ENCODE measurements around the gene ACMSD. TPM values are rescaled to one million over a fixed set of nuclear protein-coding genes. Genes with fewer than 3 reads are reported as not detected.
"Not testable (repeated sequence)": the region's sequence is repeated elsewhere in the genome, so short reads cannot be mapped to it uniquely, and the experiment has no call there.

The ACMSD gene
- total and polyA plus RNA-seq, 2 of the 4 experiments (the other 2 are of a cell fraction), result not detected

- POLR2A ChIA-PET (ENCODE audit: unreplicated experiment), result no interaction called here
- H3K4me2 ChIP-seq (ENCODE audit: low read depth, low read length), result no peak overlapping the region
- no peak overlapping the region for H3K4ac ChIP-seq (ENCODE audit: low read depth, low read length)
- H2BK120ac ChIP-seq (ENCODE audit: low read depth, low read length), result no peak overlapping the region
- H2AFZ ChIP-seq (replicated peaks; ENCODE audit: low read length, poor library complexity), result no peak overlapping the region
- H3K36me3 ChIP-seq (ENCODE audit: control insufficient read depth, insufficient read depth, low read length), result no peaks in the 10 kb centered on the region
- H3K27me3 ChIP-seq (ENCODE audit: control insufficient read depth, insufficient read depth, low read length), result no peaks in the 10 kb centered on the region
- H3K4me3 ChIP-seq (ENCODE audit: insufficient read depth, low read depth, low read length), result no peak overlapping the region
- intact Hi-C loops (cut with micrococcal nuclease), result no loop called here
- no peak for DNase-seq
- H4K20me1 ChIP-seq (ENCODE audit: insufficient read depth, low read length), result no peaks in the 10 kb centered on the region
- H2AK9ac ChIP-seq (replicated peaks; ENCODE audit: low read depth, low read length, poor library complexity), result no peak overlapping the region
- H3K79me1 ChIP-seq (ENCODE audit: low read depth in 1 of 2, low read length in 2 of 2), result no peaks in the 10 kb centered on the region
- no peak for ATAC-seq (ENCODE audit: low read depth)
- no peak overlapping the region for H2AK5ac ChIP-seq (ENCODE audit: low read depth, low read length)
- no peaks in the 10 kb centered on the region for H3K4me1 ChIP-seq (ENCODE audit: control insufficient read depth, insufficient read depth, low read length)
- H3K14ac ChIP-seq (replicated peaks; ENCODE audit: low read depth, low read length), result no peak overlapping the region
- H3K9ac ChIP-seq (ENCODE audit: low read depth, low read length), result no peak overlapping the region
- CTCF ChIA-PET, result no interaction called here
- in situ Hi-C loops (cut with MboI; ENCODE audit: low sequenced_read_pairs), result no loop called here
- no peak overlapping the region for H2BK20ac ChIP-seq (ENCODE audit: low read depth, low read length)
- dilution Hi-C loops (cut with HindIII; ENCODE audit: low sequenced_read_pairs, unreplicated experiment), result no loop called here
- no peaks in the 10 kb centered on the region for H3K9me1 ChIP-seq (ENCODE audit: insufficient read depth, low read length)
- H3K9me3 ChIP-seq (ENCODE audit: control insufficient read depth, insufficient read depth, low read length), result 0 out of 2 replicates have a peak, but pooled peaks cover 2% of the 10 kb centered on the region
- H2BK15ac ChIP-seq (ENCODE audit: low read depth, low read length), result no peak overlapping the region
- no peak overlapping the region for H4K5ac ChIP-seq (ENCODE audit: low read depth, low read length)
- no TSS peak for BruUV-seq (replicated peaks)
- H3K56ac ChIP-seq (ENCODE audit: extremely low read depth, insufficient read depth, low read length), result no peak overlapping the region
- H4K8ac ChIP-seq (ENCODE audit: low read depth in 2 of 2, low read length in 2 of 2), result no peak overlapping the region
- H4K91ac ChIP-seq (ENCODE audit: insufficient read depth, low read depth, low read length), result no peak overlapping the region
- H3K27ac ChIP-seq (ENCODE audit: insufficient read depth, low read length), result no peak overlapping the region
- no CpG with 5 or more reads among the region's 2 CpGs for WGBS, 2 experiments (ENCODE audit: extremely low coverage in 2 of 2, insufficient read length in 1 of 2)
- no peak overlapping the region for H3K23ac ChIP-seq (ENCODE audit: low read depth, low read length)
- no peak for TF ChIP-seq MAZ (IDR thresholded peaks at IDR 0.05; ENCODE audit: borderline replicate concordance, low read depth, low read length)
- no peak for TF ChIP-seq CEBPB (IDR thresholded peaks at IDR 0.05; ENCODE audit: low read depth, low read length)
- TF ChIP-seq MAFK (IDR thresholded peaks at IDR 0.05; ENCODE audit: low read depth, low read length), result peak; percentile 34; the same call in 1 of the 2 replicates
- no peak for TF ChIP-seq ELK1 (IDR thresholded peaks at IDR 0.05; ENCODE audit: borderline replicate concordance, low read depth, low read length)
- no peak for TF ChIP-seq MXI1 (IDR thresholded peaks at IDR 0.05; ENCODE audit: borderline replicate concordance, low read depth, low read length)
- H2BK5ac ChIP-seq (ENCODE audit: low read depth, low read length, poor library complexity, severe bottlenecking), result no peak overlapping the region
- H3K18ac ChIP-seq (ENCODE audit: low read depth, low read length), result no peak overlapping the region
Observed at GRCh38 chr2:134800341-134800740, 38.1 kb upstream of the ACMSD start.

- H2AK5ac ChIP-seq (ENCODE audit: low read depth, low read length); ATAC-seq (ENCODE audit: low read depth); H3K79me1 ChIP-seq (ENCODE audit: low read depth in 1 of 2, low read length in 2 of 2); H2BK15ac ChIP-seq (ENCODE audit: low read depth, low read length); H3K14ac ChIP-seq (replicated peaks; ENCODE audit: low read depth, low read length); DNase-seq; H3K9me3 ChIP-seq (ENCODE audit: control insufficient read depth, insufficient read depth, low read length); in situ Hi-C loops (cut with MboI; ENCODE audit: low sequenced_read_pairs); H3K23ac ChIP-seq (ENCODE audit: low read depth, low read length); intact Hi-C loops (cut with micrococcal nuclease); H2BK5ac ChIP-seq (ENCODE audit: low read depth, low read length, poor library complexity, severe bottlenecking); dilution Hi-C loops (cut with HindIII; ENCODE audit: low sequenced_read_pairs, unreplicated experiment); H2AK9ac ChIP-seq (replicated peaks; ENCODE audit: low read depth, low read length, poor library complexity); H3K9me1 ChIP-seq (ENCODE audit: insufficient read depth, low read length); H4K8ac ChIP-seq (ENCODE audit: low read depth in 2 of 2, low read length in 2 of 2); H2BK20ac ChIP-seq (ENCODE audit: low read depth, low read length); H4K20me1 ChIP-seq (ENCODE audit: insufficient read depth, low read length); H3K4me1 ChIP-seq (ENCODE audit: control insufficient read depth, insufficient read depth, low read length); POLR2A ChIA-PET (ENCODE audit: unreplicated experiment); H3K27me3 ChIP-seq (ENCODE audit: control insufficient read depth, insufficient read depth, low read length); H3K36me3 ChIP-seq (ENCODE audit: control insufficient read depth, insufficient read depth, low read length); H3K56ac ChIP-seq (ENCODE audit: extremely low read depth, insufficient read depth, low read length); H4K91ac ChIP-seq (ENCODE audit: insufficient read depth, low read depth, low read length); H4K5ac ChIP-seq (ENCODE audit: low read depth, low read length); H3K18ac ChIP-seq (ENCODE audit: low read depth, low read length); H2AFZ ChIP-seq (replicated peaks; ENCODE audit: low read length, poor library complexity); H3K9ac ChIP-seq (ENCODE audit: low read depth, low read length); H3K4me3 ChIP-seq (ENCODE audit: insufficient read depth, low read depth, low read length); H2BK120ac ChIP-seq (ENCODE audit: low read depth, low read length); H3K4me2 ChIP-seq (ENCODE audit: low read depth, low read length); BruUV-seq (replicated peaks); CTCF ChIA-PET; H3K27ac ChIP-seq (ENCODE audit: insufficient read depth, low read length); H3K4ac ChIP-seq (ENCODE audit: low read depth, low read length): not testable (repeated sequence)
- 17% methylated on average over 1 of the region's 13 CpGs; no CpG with 5 or more reads in 1 of the 2 experiments for WGBS, 2 experiments (ENCODE audit: extremely low coverage in 2 of 2, insufficient read length in 1 of 2)
Observed at GRCh38 chr2:134803609-134804405, 34.6 kb upstream of the ACMSD start.
